GM20431 (cell line): ENCODE measurements around the gene LCA5.
"Not testable (repeated sequence)": the region's sequence is repeated elsewhere in the genome, so short reads cannot be mapped to it uniquely, and the experiment has no call there.

Experiments used
- in situ Hi-C: fragments of 300-500 bp; cut with MseI, MboI; formaldehyde crosslinking; loops from one replicate; pipeline ENCODE4 v1.15.0; 2020; ENCODE audit warnings: low sequenced_read_pairs; ENCODE audit not compliant: unreplicated experiment

The LCA5 gene

GRCh38 chr6:79536954-79537747, at the start of gene LCA5:
Gene LCA5 (minus strand): TSS chr6:79537430. CDS start chr6:79518894, 18,536 bp downstream.
- in situ Hi-C loops = no loop called here

DNA sequence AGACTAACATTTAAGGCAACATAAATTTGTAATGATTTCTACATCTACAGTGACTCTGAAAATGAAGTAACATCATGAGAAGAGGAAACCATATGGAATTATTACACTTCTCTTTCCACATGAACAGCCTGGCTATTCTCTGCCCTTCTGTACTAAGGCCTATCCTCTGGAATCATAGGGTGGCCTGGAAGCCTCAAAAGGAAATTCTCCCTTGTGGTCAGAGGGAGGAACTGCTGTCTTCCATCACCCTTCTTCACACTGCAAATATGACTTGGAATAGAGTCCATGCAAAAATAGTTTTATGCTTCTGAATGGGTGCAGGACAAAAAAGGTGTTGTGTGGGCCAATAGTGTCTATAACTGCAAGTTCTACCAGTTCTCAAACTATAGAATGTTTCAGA, 49.3 kb upstream of the LCA5 start:
- in situ Hi-C loops = no loop called here

GRCh38 chr6:79584332-79584731, 47.1 kb upstream of the LCA5 start:
- in situ Hi-C loops = no loop called here

GRCh38 chr6:79577926-79578325, 40.7 kb upstream of the LCA5 start:
- in situ Hi-C loops = not testable (repeated sequence)

- in situ Hi-C loops = no loop called here
Observed at GRCh38 chr6:79574630-79575225, 37.5 kb upstream of the LCA5 start.

- in situ Hi-C loops = no loop called here
Observed at GRCh38 chr6:79574174-79574573, 36.9 kb upstream of the LCA5 start.

DNA sequence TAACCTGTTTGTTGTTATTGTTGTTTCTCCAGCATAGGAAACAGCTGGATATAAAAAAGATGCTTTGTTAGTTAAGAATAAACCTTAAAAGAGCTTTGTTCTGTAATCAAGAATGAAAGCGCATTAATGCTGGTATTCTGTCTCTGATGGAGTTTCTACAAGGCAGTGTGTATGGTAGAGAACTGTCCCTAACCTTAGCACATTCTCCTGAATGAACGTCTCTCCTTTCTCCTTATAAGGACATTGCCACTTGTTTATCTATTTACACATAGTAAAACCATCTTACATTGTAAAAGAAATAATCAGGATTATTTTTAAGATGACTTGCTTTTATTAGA, 33.8 kb upstream of the LCA5 start:
- in situ Hi-C loops = no loop called here

- in situ Hi-C loops = no loop called here
Observed at GRCh38 chr6:79570129-79571029, 33.1 kb upstream of the LCA5 start.

DNA sequence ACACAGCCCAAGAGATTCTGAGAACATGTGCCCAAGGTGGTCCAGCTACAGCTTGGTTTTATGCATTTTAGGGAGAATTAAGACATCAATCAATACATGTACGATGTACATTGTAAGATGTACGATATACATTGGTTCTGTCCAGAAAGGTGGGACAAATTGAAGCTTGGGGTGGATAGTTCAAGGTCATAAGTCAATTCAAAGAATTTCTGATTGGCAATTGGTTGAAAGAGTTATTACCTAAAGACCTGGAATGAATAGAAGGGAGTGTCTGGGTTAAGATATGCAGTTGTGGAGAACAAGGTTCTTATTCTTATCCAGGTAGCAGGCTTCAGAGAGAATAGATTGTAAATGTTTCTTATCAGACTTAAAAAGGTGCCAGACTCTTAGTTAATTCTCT, 31.8 kb upstream of the LCA5 start:
- in situ Hi-C loops = no loop called here

GRCh38 chr6:79564636-79565035, 27.4 kb upstream of the LCA5 start:
- in situ Hi-C loops = no loop called here

- in situ Hi-C loops = no loop called here
Observed at GRCh38 chr6:79559706-79560105, 22.5 kb upstream of the LCA5 start.

- in situ Hi-C loops = no loop called here
Observed at GRCh38 chr6:79557673-79558467, 20.6 kb upstream of the LCA5 start.

DNA sequence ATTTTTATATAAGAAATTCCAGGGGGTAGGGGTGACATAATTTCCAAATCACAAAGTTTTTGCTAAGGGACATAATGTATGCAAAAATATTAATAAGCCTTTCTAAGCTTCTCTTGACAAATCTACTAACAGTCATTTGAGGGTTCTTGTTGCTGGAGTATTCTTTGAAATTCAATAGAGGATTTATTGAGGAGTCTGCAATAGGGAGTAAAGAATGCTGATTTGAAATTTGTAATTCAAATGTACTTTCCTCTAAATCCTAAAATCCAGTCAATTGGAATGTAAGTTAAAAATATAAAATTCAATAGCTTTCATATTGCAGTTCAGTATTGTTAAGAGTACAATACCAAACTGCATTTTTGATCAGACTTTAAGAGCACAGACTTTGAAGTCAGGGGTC, 17.1 kb upstream of the LCA5 start:
- in situ Hi-C loops = no loop called here

DNA sequence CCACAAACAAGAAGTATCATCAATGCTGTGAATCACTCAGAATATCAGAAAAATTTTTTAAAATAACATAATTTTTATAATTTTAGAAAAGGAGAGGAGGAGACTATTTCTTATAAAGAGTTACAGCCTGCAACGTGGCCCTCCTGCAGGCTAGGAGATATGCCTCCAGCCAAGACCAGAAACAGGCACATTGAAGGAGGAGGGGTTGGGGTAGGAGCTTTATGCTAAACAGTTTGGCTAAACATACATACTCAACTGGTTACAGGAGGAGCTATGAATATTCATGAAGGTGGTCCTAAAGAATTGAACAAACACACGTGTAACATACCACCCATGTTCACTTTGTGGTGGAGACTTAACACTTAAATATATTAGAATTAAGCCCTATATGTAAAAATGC, 14.2 kb upstream of the LCA5 start:
- in situ Hi-C loops = no loop called here

DNA sequence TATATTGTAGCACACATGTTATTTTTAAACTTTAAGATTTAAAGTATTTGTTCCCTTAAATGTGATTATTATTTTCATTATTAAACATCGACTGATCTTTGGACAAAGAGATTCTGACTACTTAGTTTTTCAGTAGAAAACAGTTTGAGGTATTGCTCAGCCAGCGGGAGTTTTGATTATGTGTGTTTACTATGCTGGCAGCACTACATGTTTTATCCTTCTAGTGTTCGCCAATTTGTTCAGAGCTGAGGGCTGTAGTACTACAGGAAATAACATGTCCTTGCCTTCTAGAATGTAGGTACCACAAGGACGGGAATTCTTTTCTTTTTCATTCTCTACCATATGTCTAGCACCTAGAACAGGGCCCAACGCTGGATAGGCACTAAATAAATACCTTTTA, 11.1 kb upstream of the LCA5 start:
- in situ Hi-C loops = no loop called here

DNA sequence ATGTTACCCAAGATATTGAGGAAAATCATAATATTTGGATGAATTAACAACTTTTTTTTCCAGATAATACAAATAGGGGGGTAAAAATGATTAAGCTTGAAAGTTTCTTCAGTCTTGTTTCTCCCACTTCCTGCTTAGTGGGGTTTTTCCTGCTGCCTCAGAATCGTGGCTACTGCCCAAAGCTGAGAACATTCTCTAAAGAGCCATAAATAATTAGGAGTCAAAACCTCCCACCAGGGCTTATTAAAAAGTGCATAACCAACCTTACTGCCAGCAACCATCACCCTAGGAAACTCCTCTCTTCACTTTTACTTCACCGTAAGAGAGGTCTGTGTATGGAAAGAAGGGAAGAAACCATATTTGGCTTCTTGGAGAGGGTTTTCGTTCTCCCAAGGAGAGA, 9.0 kb upstream of the LCA5 start:
- in situ Hi-C loops = no loop called here

- in situ Hi-C loops = no loop called here
Observed at GRCh38 chr6:79544939-79545450, 7.8 kb upstream of the LCA5 start.

DNA sequence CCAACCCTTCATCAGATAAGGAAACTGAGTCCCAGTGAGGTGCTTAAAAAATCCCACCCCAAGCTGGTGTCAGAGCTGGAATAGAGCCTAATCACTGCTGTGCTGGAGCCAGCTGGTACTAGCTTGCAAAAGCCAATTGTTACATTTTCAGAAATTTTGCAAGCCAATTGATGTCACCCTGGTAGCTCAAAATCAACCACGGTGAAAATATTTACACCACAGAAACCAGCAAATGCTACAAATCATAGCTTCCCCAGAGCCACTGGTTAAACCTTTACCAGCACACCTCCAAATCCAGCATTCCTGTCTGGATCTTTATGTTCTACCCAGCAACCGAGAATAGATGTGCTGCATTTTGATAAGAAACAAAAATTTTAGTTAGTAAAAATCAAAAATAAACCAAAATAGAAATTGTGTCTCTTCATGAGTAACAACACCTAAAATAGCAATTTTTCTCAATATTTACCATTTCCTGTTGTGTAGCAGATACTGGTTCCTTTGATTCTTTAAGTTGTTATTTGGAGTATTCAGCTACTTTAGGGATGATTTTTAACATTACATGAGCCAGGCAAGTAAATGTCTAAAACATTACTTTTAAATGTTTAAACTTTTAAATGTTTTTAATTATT, 7.2 kb upstream of the LCA5 start:
- in situ Hi-C loops = no loop called here

DNA sequence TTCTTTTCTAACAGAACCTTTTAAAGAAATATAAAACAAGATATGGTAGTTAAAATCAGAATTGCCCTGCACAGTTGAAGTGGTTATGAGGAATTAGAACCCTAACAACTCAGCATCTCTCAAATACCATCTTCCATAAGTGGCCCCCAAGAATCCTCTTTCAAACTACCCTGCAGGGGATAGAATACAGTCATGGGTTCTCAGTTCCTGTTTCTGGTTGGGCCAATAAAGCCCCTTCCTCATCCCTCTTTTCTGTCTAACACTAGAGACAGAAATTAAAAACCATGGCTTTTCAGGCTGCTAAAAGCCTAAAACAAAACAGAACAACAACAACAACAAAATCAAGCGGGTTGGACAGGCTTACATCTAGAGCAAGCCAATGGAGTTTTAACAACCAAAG, 6.7 kb upstream of the LCA5 start:
- in situ Hi-C loops = no loop called here

- in situ Hi-C loops = no loop called here
Observed at GRCh38 chr6:79543411-79543810, 6.2 kb upstream of the LCA5 start.
